ENCODE measurements around the gene MTERF4. TPM values are rescaled to one million over a fixed set of nuclear protein-coding genes. Genes with fewer than 3 reads are reported as not detected.

Gene MTERF4
- total and polyA plus RNA-seq, 2 of the 4 experiments (the other 2 are of a cell fraction) = 26.6 to 33.3 TPM

- Histone ChIP-seq H2AK5ac (ENCODE audit: low read depth, low read length) (no peak overlapping the region), H4K20me1 (ENCODE audit: insufficient read depth, low read length) (no peaks in the 10 kb centered on the region), H2BK120ac (ENCODE audit: low read depth, low read length) (no peak overlapping the region), H2BK5ac (ENCODE audit: low read depth, low read length, poor library complexity, severe bottlenecking) (no peak overlapping the region), H3K56ac (ENCODE audit: extremely low read depth, insufficient read depth, low read length) (no peak overlapping the region), H4K91ac (ENCODE audit: insufficient read depth, low read depth, low read length) (no peak overlapping the region), H2AFZ (replicated peaks; ENCODE audit: low read length, poor library complexity) (no peak overlapping the region), H3K27me3 (ENCODE audit: control insufficient read depth, insufficient read depth, low read length) (no peaks in the 10 kb centered on the region), H3K14ac (replicated peaks; ENCODE audit: low read depth, low read length) (no peak overlapping the region), H3K23ac (ENCODE audit: low read depth, low read length) (no peak overlapping the region), H3K4me3 (ENCODE audit: insufficient read depth, low read depth, low read length) (no peak overlapping the region), H3K9me1 (ENCODE audit: insufficient read depth, low read length) (peaks cover 4% of the 10 kb centered on the region; the same call in 1 of the 2 replicates), H3K18ac (ENCODE audit: low read depth, low read length) (no peak overlapping the region), H3K9me3 (ENCODE audit: control insufficient read depth, insufficient read depth, low read length) (no peaks in the 10 kb centered on the region), H2AK9ac (replicated peaks; ENCODE audit: low read depth, low read length, poor library complexity) (no peak overlapping the region), H3K4ac (ENCODE audit: low read depth, low read length) (no peak overlapping the region), H2BK20ac (ENCODE audit: low read depth, low read length) (no peak overlapping the region), H4K8ac (ENCODE audit: low read depth in 2 of 2, low read length in 2 of 2) (no peak overlapping the region), H3K36me3 (ENCODE audit: control insufficient read depth, insufficient read depth, low read length) (0 out of 2 replicates have a peak, but pooled peaks cover 2% of the 10 kb centered on the region), H3K79me1 (ENCODE audit: low read depth in 1 of 2, low read length in 2 of 2) (peaks cover 0 to 12% of the 10 kb centered on the region in 2 experiments; a peak in 3 of 4 replicates), H4K5ac (ENCODE audit: low read depth, low read length) (no peak overlapping the region), H3K4me1 (ENCODE audit: control insufficient read depth, insufficient read depth, low read length) (no peaks in the 10 kb centered on the region), H3K27ac (ENCODE audit: insufficient read depth, low read length) (no peak overlapping the region), H2BK15ac (ENCODE audit: low read depth, low read length) (no peak overlapping the region), H3K9ac (ENCODE audit: low read depth, low read length) (no peak overlapping the region), H3K4me2 (ENCODE audit: low read depth, low read length) (no peak overlapping the region)
- ATAC-seq (ENCODE audit: low read depth) (no peak), DNase-seq (no peak)
- dilution Hi-C loops (cut with HindIII; ENCODE audit: low sequenced_read_pairs, unreplicated experiment) (no loop called here), intact Hi-C loops (cut with micrococcal nuclease) (no loop called here), in situ Hi-C loops (cut with MboI; ENCODE audit: low sequenced_read_pairs) (no loop called here)
- POLR2A ChIA-PET (ENCODE audit: unreplicated experiment) = no interaction called here
- CTCF ChIA-PET = no interaction called here
- WGBS, 2 experiments (ENCODE audit: extremely low coverage in 2 of 2, insufficient read length in 1 of 2) = 100% methylated on average over 2 of the region's 9 CpGs; no CpG with 5 or more reads in 1 of the 2 experiments
- TF ChIP-seq CTCF (conservative IDR thresholded peaks at IDR 0.05; ENCODE audit: low read depth, low read length) (no peak), BHLHE40 (IDR thresholded peaks at IDR 0.05; ENCODE audit: low read depth, low read length) (no peak), FOS (IDR thresholded peaks at IDR 0.05; ENCODE audit: low read depth, low read length) (no peak), MAFK (IDR thresholded peaks at IDR 0.05; ENCODE audit: low read depth, low read length) (no peak), POLR2A (IDR thresholded peaks at IDR 0.05; ENCODE audit: low read depth, low read length) (no peak), CEBPB (IDR thresholded peaks at IDR 0.05; ENCODE audit: low read depth, low read length) (no peak), SMC3 (IDR thresholded peaks at IDR 0.05; ENCODE audit: low read depth, low read length) (no peak), ELK1 (IDR thresholded peaks at IDR 0.05; ENCODE audit: borderline replicate concordance, low read depth, low read length) (no peak), NFE2L2 (IDR thresholded peaks at IDR 0.05; ENCODE audit: low read depth, low read length) (no peak), RAD21 (IDR thresholded peaks at IDR 0.05; ENCODE audit: low read length) (no peak), MXI1 (IDR thresholded peaks at IDR 0.05; ENCODE audit: borderline replicate concordance, low read depth, low read length) (no peak)
- no TSS peak for BruUV-seq (replicated peaks)
These were observed 5.1 kb upstream of the MTERF4 start for GRCh38 chr2:241107031-241107783.

Data from IMR-90 (cell line).